Progenitor cell of endocrine pancreas (in vitro differentiated cells): ENCODE data around the gene NPR2. TPM values are rescaled to one million over a fixed set of nuclear protein-coding genes. Genes with fewer than 3 reads are reported as not detected.

ENCODE experiments used
- DNase-seq: peaks from one replicate; pipeline ENCODE4 v3.0.0; 2021; ENCODE audit warnings: low spot score; ENCODE audit not compliant: unreplicated experiment
- H3K27ac Mint-ChIP-seq: 2 replicates; pipeline ENCODE4 v1.8.0; 2021; ENCODE audit warnings: mild to moderate bottlenecking, moderate library complexity, mixed read lengths
- H3K27me3 Mint-ChIP-seq: 2 replicates; pipeline ENCODE4 v1.8.0; 2021; ENCODE audit warnings: mixed read lengths
- H3K36me3 Mint-ChIP-seq: 2 replicates; pipeline ENCODE4 v1.8.0; 2022; ENCODE audit warnings: mixed read lengths; ENCODE audit not compliant: insufficient read depth
- H3K4me1 Mint-ChIP-seq: 2 replicates; pipeline ENCODE4 v1.8.0; 2021; ENCODE audit warnings: low read depth, mixed read lengths
- H3K4me3 Mint-ChIP-seq: 2 replicates; pipeline ENCODE4 v1.8.0; 2021; ENCODE audit warnings: low read depth, mild to moderate bottlenecking, moderate library complexity, mixed read lengths
- H3K9me3 Mint-ChIP-seq: 2 replicates; pipeline ENCODE4 v1.8.0; 2021; ENCODE audit warnings: low read depth, mixed read lengths
- total RNA-seq: library from RNA; stranded (reverse); gene quantifications from 2 replicates; pipeline ENCODE4 v1.2.1, GENCODE V29; 2021
- TF ChIP-seq, protein P1 (sequence below): fragments of 200-600 bp; sonication (generic); IDR thresholded peaks from one replicate; pipeline ENCODE4 v1.5.0; 2021; ENCODE audit warnings: antibody characterized with exemption, mild to moderate bottlenecking; ENCODE audit not compliant: unreplicated experiment

Gene NPR2
- total RNA-seq, 1 donor from 2014 or later = 23.4 TPM

DNA sequence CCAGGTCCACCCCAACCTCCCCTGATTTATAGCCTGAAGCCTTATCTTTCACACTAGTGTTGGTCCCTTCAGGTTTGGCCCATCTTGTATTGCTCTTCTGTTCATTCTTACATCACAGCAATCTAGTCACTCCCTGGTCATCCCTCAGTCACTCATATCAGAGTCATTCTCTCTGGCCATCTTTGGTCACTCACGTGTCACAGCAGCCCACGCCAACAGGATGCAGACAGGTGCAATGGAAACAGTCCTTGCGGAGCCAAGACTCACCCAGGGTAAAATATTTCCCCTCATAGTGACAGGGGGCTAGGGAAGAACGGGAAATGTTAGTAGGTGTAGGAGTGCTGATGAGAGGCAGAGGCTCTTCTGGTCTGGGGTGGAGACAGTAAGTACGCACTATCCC is 37.9 kb upstream of the NPR2 start:
- TF ChIP-seq, protein P1, sequence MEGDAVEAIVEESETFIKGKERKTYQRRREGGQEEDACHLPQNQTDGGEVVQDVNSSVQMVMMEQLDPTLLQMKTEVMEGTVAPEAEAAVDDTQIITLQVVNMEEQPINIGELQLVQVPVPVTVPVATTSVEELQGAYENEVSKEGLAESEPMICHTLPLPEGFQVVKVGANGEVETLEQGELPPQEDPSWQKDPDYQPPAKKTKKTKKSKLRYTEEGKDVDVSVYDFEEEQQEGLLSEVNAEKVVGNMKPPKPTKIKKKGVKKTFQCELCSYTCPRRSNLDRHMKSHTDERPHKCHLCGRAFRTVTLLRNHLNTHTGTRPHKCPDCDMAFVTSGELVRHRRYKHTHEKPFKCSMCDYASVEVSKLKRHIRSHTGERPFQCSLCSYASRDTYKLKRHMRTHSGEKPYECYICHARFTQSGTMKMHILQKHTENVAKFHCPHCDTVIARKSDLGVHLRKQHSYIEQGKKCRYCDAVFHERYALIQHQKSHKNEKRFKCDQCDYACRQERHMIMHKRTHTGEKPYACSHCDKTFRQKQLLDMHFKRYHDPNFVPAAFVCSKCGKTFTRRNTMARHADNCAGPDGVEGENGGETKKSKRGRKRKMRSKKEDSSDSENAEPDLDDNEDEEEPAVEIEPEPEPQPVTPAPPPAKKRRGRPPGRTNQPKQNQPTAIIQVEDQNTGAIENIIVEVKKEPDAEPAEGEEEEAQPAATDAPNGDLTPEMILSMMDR = no peak
- Mint-ChIP-seq H3K27me3 (no peaks in the 10 kb centered on the region), H3K36me3 (peaks cover 15% of the 10 kb centered on the region), H3K9me3 (no peaks in the 10 kb centered on the region), H3K4me1 (peaks cover 17% of the 10 kb centered on the region), H3K4me3 (no peak overlapping the region), H3K27ac (no peak overlapping the region)
- DNase-seq = no peak

DNA sequence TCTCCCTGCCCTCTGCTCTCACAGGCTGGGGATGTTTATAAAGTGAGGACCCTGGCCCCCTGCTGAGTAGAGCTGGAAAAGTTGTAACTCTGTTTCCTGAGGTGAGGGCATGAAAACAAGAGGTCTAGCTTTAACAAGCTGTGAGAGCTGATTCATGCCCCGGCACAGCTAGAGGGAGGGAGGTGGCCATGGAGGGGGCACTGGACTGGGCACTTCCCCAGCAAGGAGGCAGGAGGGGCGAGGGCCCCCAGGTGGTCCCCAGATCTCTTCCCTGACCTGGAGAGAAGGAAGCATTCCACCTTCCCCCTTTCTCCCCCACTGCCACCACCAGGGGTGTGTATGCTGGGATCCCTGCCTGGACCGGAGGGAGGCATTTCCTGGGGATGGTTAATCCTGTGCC is 37.1 kb upstream of the NPR2 start, which contains the start of gene MSMP:
TSS of gene MSMP (minus strand) at position 13 of the 400 bp plus-strand sequence. CDS start 147 bp downstream, outside the sequence.
- TF ChIP-seq, protein P1 = no peak
- DNase-seq = no peak
- H3K4me1 Mint-ChIP-seq = peaks cover 22% of the 10 kb centered on the region
- no peak within 1 kb of the TSS for H3K27ac Mint-ChIP-seq
- H3K27me3 Mint-ChIP-seq = no peaks in the 10 kb centered on the region
- H3K9me3 Mint-ChIP-seq = no peaks in the 10 kb centered on the region
- H3K36me3 Mint-ChIP-seq = peaks cover 15% of the 10 kb centered on the region
- H3K4me3 Mint-ChIP-seq = no peak within 1 kb of the TSS

DNA sequence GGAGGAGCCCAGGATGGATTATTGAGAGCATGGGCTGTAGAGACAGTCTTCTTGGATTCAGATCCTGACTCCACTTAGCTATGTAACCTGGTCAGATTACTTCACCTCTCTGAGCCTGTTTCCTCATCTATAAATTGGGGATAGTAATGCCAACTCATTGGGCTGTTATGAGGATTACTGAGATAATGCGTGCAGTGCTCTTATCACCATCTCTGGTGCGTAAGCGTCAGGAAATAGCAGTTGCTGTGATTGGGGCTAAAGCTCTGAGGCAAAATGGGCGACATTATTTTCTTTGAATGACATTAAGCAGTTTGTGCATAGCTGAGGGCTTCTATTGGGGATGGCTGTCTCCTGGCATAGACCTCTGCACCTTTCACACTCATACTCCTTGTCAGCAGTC is 36.3 kb upstream of the NPR2 start:
- no peak for DNase-seq
- Mint-ChIP-seq H3K9me3 (no peaks in the 10 kb centered on the region), H3K4me1 (peaks cover 23% of the 10 kb centered on the region), H3K27ac (no peak overlapping the region), H3K36me3 (peaks cover 16% of the 10 kb centered on the region), H3K4me3 (no peak overlapping the region), H3K27me3 (no peaks in the 10 kb centered on the region)
- TF ChIP-seq, protein P1 = no peak

DNA sequence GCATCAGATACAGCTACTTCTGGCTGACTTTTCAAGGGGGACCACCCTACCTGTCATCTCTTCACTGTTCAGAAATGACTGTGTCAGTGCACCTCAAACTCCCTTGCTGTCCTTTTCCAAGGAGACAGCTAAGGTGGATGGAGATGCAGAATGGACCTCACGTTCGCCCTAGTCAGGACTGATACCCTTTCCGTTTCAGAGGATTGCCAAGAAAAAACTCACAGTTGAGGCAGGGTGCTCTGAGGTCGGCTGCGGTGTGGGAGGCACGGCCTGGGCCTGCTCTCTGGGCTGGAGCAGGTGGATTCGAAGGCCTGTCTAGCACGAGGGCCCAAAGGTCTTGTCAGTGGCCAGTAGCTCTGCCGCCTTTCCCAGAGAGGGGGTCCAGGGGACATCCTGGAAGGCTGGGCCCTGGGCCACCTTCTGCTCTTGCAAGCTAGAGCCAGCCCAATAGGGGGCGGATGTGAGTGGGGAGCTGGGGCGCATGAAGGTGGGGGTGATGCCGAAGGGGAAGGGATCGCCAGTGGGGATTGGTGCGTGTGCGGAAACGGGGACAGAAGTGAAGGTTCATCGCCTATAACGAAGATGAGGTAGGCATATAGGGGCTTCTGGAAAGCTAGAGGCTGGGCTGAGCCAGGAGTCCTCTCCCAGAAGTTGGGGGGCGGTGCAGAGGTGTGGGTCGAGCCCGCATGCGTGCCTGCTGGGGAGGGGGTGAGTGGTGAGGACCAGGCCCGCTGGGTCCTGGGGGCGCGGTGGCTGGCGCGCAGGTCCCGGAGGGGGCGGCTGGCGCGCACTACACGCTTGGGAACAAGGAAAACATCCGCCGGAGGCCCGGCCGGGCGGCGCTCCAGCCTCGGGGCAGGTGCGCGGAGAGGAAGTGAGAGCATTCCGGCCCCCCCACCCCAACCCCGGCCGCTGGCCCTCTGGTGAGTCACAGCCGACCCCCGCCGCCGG is 34.8 kb upstream of the NPR2 start:
- Mint-ChIP-seq H3K27me3 (no peaks in the 10 kb centered on the region), H3K9me3 (no peaks in the 10 kb centered on the region), H3K4me1 (peaks cover 30% of the 10 kb centered on the region), H3K4me3 (peak overlapping the region; percentile 97), H3K27ac (peak overlapping the region; percentile 97), H3K36me3 (peaks cover 13% of the 10 kb centered on the region)
- peak; percentile 75 for DNase-seq
- TF ChIP-seq, protein P1 = peak; percentile 64

DNA sequence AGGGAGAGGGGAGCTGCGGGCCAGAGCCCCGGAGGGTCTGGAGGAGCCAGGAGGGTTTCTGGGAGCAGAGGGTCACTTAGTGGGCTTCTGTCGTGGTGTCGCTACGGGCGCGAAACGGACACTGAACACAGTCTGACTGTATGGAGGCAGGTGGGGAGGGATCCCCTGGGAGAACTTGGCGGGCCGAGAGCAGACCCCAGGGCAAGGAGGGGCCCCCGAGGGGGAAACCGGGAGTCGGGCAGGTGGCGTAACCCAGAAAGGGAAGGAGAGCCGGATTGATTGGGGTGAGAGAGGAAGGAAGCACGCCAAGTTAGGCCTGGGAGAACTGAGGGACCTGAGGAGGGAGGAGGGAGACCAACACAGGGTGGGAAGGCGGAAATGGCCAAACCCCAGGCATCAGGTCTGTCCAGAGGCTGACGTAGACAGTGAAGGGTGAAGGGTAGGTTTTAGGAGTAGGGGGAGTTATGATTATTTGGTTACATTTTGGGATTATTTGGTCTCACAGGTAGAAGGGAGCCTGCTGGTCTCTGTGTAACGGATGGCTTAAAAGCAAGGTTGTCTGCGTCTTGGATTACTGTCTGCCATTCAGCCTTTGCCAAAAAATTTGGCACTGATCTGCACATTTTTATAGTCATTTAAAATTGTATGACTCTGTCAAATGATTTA is 34.0 kb upstream of the NPR2 start:
- H3K4me1 Mint-ChIP-seq = peaks cover 30% of the 10 kb centered on the region
- H3K36me3 Mint-ChIP-seq = peaks cover 10% of the 10 kb centered on the region
- peak; percentile 44 for DNase-seq
- no peaks in the 10 kb centered on the region for H3K9me3 Mint-ChIP-seq
- H3K27me3 Mint-ChIP-seq = no peaks in the 10 kb centered on the region
- peak overlapping the region; percentile 97 for H3K27ac Mint-ChIP-seq
- peak overlapping the region; percentile 97 for H3K4me3 Mint-ChIP-seq
- TF ChIP-seq, protein P1 = no peak
